CD4-positive, alpha-beta T cell treated with Interleukin-4 for 1 hour (primary cell): ENCODE data around the gene EMD.

Experiments
- DNase-seq, 2 donors: peaks; one replicate each; pipeline ENCODE4 v3.0.0-alpha.2; 2020 to 2022

EMD gene

DNA sequence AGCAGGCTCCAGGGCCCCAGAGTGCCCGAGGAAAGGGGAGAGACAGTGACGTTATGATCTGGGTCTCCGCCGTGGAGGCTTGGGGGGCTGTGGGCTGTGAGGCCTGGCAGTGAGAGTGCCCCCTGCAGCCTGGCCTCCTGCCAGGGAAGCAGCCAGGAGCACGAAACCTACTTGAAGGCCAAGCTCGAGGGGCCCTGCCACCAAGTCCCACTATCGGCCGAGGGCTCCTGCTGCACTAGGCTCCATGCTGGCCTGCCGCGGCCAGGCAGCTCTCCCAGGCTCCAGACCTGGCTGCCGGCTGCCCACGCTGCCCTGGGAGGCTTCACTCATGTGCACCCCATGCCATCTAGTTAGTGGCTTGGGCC lies 23.3 kb upstream of the EMD start:
- no peak for DNase-seq

DNA sequence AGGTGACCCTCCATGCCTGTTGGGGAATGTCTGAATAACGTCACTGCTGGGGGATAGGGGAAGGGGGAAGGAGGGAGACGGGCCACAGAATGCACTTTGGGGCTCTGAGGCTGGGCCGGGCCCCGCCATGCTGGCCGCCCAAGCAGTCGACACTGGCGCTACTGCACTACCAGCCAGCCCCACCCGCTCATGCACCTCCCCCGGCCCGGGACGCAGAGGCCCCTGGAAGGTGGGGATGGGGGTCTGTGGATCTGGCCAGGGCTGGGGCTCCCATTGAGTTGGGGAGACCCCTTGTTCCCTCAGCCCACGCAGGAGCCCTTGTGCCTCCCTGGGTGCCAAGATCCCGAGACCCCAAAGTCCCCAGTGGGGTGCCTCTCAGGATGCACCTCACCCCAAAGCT lies 22.5 kb upstream of the EMD start:
- peak in 1 of 2 donors; percentile 0 for DNase-seq

DNA sequence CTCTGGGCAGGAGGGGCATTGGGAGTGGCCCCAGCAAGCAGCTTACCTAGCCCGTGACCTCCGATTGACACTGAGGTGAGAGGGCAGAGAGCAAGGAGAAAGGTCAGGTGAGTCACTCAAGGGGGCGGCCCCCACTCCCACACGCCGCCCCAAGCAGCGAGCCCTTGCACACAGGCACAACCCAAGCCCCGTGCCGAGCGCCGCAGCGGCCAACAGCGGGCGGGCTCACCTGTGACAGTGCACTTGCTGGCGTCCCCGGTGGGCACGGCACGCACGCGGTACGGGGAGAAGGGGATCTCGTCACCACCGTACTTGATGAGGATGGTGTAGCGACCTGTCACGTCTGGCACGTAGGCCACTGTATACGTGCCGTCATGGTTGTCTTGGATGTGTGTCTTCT lies 21.9 kb upstream of the EMD start:
- DNase-seq, result peak in 1 of 2 donors; percentile 2

DNA sequence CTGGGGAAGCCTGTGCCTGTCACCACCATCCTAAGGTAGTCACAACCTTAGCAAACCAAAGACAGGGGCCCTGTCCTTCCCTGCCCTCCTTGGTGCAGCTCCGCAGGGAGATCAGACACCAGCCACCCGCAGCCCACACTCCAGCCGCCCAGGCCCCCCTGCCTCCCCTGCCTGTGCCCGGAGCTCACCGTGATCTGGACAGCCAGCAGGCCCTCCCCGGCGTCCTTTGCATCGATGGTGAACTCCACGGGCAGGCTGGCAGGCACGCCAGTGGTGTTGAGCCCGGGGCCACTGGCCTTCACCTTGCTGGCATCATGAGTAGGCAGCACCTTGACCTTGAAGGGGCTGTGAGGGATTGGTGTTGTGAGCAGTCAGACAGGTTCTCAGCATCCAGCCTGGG lies 21.1 kb upstream of the EMD start:
- DNase-seq, result no peak

DNA sequence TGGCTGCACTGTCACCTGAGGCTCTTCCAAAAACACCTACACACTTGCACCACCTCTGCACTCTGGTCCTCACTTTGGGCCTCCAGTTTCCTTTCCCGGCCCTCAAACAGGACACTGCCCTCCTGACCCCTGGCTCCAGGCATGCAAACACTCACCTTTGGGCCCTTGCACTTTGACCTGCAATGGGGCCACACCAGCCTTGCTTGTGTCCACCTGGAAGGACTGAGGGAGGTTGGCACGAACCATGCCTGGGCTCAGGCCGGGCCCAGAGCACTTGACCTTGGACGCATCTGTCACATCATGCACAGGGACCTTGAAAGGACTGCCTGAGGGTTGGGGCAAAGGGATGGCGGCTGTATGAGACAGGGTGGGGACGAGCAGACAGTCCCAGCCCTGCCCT lies 20.3 kb upstream of the EMD start:
- no peak for DNase-seq

DNA sequence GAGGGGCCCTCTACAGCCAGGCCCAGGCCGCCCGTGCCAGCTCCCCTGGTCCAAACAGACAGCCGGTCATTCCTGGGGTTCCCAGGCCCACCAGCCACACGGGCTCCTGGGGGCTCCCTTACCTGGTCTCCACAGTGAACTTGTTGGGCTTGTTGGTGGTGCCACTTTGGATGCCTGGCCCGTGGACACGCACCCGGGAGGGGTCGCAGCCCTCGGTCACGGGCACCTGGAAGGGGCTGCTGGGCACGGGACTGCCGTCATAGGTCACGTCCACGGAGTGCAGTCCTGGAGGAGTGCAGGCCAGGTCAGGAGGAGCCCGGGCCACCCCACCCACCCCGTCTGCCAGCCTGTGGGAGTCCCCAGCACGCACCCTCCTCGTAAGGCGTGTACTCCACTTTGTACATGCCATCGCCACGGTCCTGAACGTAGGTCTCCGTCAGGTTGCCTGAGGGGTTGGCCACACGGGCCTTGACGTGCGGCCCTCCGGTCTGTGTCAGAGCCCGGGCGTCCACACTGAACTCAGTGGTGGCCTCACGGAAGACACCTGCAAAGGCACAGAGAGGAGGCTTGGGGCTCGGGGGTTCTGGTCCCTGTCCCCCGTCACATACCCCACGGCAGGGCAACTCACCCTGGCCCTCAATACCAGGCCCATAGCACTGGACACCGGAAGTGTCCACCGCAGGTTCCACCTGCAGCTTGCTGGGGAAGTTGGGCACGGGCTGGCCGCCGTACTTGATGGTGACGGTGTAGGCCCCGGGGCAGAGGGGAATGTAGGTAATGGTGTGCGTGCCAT lies 19.5 kb upstream of the EMD start:
- DNase-seq, result no peak

DNA sequence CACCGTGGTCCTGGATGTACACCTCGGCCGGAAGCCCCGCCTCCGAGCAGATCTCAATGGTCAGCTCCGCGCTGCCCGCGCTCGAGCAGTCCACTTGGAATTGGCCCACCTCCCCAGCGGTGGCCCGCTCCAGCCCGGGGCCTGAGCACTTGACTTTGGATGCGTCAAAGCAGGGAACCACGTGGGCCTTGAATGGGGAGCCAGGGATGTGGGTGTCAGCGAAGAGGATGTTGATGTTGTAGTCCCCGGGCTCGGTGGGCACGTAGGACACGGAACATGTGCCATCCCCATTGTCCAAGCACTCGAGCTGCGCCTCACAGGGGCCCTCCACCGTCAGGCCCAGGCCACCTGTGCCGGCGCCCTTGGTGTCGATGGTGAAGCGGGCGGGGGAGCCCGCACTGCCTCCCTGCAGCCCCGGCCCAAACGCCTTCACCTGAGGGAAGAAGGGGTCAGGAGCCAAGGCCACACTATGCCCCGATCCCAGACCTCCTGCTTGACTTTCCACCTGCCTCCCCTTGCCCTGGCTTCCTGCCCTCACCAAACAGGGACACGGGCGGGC lies 18.9 kb upstream of the EMD start:
- DNase-seq, result no peak

DNA sequence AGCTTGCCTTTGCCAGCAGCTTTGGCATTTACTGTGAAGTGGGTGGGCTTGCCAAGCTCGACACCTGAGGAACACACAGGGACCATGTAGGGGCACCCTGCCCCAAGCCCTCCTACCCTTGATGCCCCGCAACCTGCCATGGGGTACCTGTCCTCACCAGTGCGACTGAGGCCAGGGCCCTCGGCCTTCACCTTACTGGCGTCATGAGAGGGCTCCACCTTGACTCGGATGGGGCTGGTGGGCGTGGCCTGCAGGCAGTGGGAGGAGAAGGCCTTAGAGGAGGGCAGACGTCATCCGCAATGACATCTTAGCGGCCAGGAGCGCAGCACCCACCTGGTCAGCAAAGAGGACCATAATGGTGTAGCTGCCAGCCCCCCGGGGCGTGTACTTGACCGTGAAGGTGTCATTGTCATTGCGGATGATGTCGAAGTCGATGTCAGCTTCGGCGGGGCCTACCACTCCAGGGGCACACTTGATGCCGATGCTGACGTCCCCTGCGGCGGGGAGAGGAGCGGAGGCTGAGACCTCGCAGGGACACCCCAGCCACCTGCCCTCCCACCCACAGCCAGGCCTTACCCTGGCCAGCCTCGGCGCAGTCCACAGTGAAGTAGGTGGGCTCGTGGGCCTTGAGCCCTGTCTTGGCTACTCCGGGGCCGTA lies 16.9 kb upstream of the EMD start:
- no peak for DNase-seq

DNA sequence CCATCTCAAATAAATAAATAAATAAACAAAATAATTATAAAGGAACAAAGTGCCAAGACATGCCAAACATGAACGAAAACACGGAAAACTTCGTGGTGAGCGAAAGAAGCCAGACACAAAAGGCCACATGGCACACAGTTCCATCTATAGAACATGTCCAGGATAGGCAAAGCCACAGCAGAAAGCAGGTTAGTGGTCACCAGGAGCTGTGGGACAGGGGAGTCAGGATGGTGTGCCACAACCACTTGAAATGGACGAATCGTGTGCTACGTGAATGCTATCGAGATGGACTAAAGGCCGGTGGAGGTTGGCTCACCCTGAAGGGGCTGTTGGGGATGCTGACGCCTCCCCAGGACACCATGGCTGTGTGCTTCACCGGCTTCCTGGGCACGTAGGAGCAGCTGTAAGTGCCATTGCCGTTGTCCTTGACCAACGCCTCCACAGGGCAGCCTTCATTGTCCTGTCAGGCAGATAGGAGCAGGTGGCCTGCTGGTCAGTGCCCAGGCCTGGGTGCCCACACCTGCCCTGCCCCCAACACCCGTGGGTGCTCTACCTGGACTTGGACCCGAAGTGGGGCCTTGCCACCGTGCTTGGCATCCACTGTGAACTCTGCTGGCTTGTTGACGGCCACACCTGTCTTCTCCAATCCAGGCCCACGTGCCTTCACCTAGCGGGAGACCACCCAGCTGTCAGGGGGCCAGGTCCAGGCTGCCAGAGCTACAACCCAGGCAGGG lies 15.2 kb upstream of the EMD start:
- no peak for DNase-seq

DNA sequence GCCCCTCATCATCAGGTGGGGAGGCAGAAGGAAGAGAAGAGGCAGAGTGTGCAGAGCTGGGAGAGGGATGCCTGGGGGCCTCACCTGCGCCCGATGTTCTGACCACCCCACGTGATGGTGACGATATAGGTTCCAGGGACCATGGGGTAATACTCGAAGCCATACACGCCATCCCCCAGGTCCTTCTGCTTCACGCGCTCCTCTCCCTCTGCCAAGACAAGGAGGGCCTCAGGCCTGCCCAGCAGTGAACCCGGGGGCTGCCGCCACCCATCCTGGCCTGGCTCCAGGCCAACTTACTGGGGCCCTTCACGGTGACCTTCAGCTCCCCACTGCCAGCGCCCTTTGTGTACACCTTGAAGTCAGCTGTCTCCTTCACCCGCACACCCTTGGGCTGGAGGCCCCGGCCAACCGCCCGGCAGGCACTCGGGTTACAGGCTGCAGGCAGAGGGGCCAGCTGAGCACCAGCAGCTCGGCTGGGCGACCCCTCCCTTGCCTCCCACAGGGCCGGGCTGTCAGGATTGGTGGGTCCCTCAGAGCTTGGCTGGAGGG lies 14.0 kb upstream of the EMD start:
- DNase-seq, result no peak

DNA sequence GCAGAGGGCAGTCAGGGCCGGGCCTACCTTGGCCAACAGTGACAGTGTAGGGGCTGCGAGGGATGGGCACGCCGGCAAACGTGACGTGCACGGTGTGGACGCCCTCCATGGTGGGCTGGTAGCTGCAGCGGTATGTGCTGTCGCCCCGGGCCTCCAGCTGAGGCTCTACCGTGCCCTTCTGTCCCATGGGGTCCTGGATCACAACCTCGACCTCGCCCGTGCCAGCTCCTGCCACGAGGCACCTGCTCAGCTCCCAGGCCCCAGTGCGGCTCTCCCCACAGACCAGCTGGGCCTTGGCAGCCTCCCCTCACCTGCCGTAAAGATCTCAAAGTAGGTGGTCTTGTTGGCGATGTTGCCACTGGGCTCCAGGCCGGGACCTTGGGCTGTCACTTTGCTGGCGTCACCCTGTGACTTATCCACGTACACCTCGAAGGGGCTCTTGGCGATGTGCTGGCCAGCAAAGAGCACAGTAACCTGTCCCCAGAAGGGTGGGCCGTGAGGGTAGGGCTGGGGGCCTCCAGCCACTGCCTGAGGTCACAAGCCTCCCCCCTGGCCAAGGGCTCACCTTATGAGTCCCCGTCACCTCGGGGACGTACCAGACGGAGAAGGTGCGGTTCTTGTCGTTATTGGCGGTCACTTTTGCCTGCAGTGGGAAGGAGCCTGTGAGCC lies 13.0 kb upstream of the EMD start:
- DNase-seq, result no peak

DNA sequence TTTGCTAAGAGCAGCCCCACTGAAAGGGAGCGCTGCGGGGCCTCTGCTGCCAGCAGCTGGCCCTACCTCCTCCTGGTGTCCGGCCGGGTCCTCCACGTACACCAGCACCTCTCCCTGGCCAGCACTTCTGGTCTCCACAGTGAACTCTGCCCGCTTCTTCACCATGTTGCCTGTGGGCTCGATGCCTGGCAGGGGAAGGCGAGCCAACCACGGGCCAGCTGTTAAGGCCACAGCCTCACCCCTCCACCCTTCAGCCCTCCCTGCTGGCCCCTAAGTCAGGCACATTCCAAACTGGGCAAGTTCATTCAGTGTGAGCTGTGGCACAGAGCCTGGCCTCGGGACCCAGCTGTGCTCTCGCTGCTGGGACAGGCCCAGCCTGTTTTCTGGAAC lies 12.4 kb upstream of the EMD start:
- no peak for DNase-seq

DNA sequence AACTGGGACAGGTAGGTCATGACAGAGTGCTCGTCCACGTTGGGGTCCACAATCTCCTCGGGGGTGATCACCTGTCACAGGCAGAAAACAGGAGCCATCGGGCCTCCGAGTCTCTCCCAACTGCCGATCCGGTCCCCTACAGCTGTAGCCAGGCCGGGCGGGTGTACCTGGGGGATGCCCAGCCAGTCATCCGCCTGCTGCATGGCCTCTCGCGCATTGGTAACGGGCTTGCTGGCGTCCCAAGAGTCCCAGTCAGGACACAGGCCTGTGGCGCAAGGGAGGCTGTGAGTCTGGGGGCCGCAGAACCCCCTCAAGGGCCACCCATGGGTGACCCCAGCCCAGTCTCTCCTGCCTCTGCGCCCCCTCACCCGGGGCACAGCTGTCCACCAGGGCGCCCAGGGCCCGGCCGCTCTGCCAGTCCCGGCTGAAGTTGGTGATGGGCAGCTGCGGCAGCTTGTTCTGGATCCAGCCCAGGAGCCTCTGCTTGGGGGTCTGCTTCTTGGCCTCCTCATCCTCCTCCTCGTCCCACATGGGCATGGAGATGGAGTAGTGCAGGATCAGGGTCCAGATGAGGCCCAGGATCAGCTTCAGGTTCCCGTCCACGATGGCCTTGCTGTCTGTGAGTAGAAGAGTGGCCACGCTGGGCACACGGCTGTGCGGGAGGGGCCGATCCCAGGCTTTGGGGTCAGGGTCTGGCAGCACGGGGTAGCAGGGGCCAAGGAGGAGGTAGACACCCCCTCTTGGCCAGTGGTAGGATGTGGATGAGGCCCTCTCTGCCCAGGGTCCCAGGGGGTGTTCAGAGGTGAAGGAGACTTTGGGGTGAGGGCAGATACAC lies 11.4 kb upstream of the EMD start:
- no peak for DNase-seq

DNA sequence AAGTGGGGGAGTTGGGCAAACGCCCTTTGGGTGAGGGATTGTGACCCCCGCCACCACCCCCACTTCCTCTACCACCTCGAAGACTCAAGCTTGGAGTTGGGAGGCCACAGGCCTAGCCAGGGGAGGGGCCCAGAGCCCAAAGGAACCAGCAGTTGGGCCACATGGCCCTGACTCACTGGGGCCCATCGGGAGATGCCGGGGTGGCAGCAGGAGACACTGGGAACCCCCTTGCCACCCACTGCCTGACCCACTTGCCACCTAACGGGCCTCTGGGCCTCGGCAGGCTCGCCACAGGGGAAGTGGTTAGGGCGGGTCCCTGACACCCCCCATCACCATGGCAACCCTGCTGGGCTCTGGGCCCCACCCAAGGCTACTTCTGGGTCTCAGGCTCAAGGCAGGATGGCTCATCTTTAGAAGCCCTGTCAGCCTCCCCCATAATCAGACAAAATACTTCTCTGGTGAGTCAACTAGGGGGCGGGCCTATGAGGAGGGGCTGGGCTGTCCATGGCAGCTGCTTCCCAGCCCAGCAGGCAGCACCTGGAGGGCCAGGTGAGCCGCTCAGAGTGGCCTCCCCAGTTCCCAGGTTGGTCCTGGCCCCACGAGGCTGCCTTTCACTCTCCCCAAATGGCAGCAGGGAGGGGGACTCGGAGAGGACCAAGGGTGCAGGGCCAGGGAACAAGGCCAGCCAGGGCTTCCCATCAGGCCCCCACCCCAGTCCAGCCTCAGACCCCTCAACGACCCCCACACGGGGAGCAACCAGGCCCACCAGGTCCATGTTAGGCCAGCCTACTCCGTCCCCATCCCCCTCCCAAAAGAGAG lies 10.3 kb upstream of the EMD start:
- peak; percentile 95 to 97 for DNase-seq

DNA sequence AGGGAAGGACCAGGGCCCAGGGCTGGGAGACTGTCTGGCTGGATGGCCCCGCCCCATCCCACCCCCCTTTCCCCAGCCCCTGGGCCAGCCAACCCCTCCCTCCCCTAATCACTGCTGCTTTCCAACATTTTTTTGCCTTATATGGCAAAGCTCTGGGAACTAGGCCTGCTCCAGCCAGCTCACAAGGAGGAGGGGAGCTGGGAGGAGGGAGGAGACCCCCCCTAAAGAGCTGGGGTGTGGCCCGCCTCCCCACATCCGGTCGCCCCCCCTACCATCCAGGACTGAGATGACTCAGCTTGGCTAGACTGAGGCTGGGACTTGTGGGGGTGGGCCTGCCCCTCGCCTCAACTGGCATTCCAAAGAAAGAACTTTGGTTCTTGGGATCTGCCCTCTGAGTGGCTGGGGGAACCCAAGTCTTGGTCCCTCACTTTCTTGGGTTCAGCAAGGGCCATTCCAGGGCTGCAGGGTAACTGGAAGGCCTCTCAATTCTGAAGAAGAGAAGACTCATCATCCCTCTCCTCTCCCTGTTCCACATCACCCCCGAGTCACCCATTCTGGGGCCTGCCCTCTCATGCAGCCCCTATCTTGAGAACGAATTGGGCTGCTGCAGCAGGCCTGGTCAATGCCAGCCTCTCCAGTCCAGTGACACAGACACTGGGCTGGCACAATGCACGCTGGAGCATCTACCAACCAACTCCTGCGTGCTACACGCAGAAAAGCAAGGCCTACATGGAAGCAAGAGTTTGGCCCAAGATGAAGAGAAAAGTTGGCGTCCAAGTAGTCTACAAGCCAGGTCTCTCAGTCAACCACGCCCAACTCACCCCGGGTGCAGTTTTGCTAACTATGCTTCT lies 9.4 kb upstream of the EMD start:
- DNase-seq, result peak; percentile 79 to 81

DNA sequence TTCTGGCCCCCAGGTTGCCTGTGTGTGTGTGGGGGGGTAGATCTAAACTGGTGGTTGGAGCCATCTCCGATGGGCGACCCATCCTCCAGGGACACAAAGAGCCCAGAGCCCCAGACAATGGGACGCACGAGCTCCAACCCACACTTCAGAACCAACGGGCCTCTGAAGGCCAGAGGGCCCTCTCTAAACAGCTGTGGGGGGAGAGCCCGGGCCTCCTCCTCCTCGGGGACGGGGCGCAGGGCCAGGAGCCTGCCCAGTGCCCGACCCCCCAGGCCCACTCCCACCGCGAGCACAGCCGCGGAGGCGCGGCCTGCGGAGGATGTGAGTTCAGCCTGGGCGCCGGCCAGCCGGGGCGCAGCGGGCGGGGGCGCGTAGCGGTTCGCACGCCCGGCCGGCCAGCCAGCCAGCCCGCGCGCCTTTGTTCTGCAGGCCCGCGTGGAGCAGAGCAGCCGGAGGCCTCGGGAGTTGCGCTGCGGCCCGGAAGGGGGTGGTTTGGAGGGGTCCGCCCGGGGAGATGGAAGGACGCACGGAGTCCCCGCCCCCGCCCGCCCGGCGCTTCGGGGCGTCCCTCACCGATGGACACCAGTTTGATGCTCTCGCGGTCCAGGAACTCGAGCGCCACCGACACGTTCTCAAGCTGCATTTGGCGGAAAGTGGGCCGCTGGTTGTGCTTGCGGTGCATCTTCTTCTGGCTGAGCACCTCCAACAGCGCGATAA lies 8.6 kb upstream of the EMD start:
- no peak for DNase-seq

DNA sequence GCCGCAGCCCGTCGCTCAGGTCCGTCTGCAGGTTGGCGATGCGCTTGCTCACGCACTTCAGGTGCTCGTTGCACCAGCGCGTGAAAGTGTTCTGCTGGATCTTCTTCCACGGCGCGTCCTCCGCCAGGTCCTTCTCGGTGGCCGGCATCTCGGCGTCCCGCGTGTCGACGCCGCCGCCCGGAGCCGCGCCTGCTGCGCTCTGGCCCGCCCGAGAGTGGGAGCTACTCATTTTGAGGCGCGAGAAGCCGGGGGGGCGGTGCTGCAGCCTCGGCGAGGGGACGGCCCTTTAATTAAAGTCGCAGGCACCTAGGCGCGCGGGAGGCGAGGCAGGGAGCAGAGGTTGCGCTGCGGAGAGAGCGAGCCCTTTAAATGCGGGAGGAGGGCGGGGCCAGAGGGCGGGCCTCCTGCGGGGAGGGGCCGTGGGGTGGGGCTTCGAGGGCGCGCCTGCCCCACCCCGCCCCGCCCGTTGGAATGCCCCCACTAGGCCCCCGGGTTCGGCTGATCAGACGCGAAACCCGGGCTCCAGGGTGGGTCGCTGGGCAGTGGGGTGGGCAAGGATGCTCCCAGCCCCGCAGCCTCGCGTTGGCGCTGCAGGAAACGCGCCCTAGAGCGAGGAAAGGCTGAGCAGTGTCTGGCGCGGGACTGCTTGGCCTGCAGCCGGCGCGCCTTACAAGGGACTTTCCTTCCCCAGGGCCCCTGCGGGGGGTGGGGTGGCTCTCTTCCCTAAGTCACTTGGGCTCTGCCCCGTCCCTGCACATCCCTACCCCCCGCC lies 7.9 kb upstream of the EMD start:
- DNase-seq, result peak; percentile 95

DNA sequence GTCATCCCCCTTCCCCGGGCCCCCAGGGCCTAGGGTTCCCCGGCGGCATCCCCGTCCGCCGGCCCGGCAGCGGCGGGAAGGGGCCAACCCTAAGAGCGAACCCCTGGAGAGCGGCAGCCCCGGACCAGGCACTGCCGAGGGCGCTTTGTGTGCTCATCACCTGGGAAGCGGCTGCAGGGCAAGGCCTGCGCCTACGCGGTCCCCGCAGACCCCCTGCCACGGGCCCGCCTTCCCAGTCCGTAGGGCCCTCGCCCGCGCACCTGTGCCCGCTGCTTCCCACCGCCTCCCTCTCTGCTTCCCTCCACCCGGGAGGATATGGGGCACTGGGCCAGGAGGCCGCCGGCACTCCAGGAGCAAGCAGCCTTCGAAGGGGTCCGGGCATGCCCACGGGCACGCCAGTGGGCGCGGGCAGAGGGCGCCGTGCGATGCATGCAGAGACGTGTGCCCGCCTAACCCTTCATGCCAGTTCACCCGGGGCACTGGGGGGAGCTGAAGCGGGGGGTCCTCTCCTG lies 7.2 kb upstream of the EMD start:
- DNase-seq, result no peak
